Progenitor cell of endocrine pancreas (in vitro differentiated cells): ENCODE results near the gene TRABD2B. TPM values are rescaled to one million over a fixed set of nuclear protein-coding genes. Genes with fewer than 3 reads are reported as not detected.

Source experiments
- DNase-seq: peaks from one replicate; pipeline ENCODE4 v3.0.0; 2021; ENCODE audit warnings: low spot score; ENCODE audit not compliant: unreplicated experiment
- H3K27ac Mint-ChIP-seq: 2 replicates; pipeline ENCODE4 v1.8.0; 2021; ENCODE audit warnings: mild to moderate bottlenecking, moderate library complexity, mixed read lengths
- H3K27me3 Mint-ChIP-seq: 2 replicates; pipeline ENCODE4 v1.8.0; 2021; ENCODE audit warnings: mixed read lengths
- H3K36me3 Mint-ChIP-seq: 2 replicates; pipeline ENCODE4 v1.8.0; 2022; ENCODE audit warnings: mixed read lengths; ENCODE audit not compliant: insufficient read depth
- H3K4me1 Mint-ChIP-seq: 2 replicates; pipeline ENCODE4 v1.8.0; 2021; ENCODE audit warnings: low read depth, mixed read lengths
- H3K4me3 Mint-ChIP-seq: 2 replicates; pipeline ENCODE4 v1.8.0; 2021; ENCODE audit warnings: low read depth, mild to moderate bottlenecking, moderate library complexity, mixed read lengths
- H3K9me3 Mint-ChIP-seq: 2 replicates; pipeline ENCODE4 v1.8.0; 2021; ENCODE audit warnings: low read depth, mixed read lengths
- total RNA-seq: library from RNA; stranded (reverse); gene quantifications from 2 replicates; pipeline ENCODE4 v1.2.1, GENCODE V29; 2021
- TF ChIP-seq, protein P1 (sequence below): fragments of 200-600 bp; sonication (generic); IDR thresholded peaks from one replicate; pipeline ENCODE4 v1.5.0; 2021; ENCODE audit warnings: antibody characterized with exemption, mild to moderate bottlenecking; ENCODE audit not compliant: unreplicated experiment

TRABD2B gene
- total RNA-seq, 1 donor from 2014 or later, result 14.5 TPM

DNA sequence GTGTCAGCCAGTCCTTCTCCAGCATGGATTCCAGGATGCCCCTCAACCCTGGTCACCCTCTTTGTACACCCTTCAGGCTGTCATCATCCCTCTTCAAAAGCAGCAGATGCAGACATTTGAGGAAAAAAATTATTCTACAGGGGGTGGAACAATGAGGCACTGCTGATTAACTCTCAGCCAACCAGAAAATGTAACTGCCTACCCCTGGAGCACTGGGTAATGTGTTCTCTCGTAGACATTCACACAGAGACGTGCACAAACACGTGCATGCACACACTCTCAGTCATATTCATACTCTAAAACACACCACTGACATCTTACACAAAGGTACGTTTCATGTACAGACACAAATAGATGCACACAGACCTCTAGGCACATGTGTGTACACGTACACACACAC, 175.4 kb downstream of the TRABD2B start:
- no peak overlapping the region for H3K27ac Mint-ChIP-seq
- no peaks in the 10 kb centered on the region for H3K36me3 Mint-ChIP-seq
- no peaks in the 10 kb centered on the region for H3K27me3 Mint-ChIP-seq
- DNase-seq, result no peak
- TF ChIP-seq, protein P1, sequence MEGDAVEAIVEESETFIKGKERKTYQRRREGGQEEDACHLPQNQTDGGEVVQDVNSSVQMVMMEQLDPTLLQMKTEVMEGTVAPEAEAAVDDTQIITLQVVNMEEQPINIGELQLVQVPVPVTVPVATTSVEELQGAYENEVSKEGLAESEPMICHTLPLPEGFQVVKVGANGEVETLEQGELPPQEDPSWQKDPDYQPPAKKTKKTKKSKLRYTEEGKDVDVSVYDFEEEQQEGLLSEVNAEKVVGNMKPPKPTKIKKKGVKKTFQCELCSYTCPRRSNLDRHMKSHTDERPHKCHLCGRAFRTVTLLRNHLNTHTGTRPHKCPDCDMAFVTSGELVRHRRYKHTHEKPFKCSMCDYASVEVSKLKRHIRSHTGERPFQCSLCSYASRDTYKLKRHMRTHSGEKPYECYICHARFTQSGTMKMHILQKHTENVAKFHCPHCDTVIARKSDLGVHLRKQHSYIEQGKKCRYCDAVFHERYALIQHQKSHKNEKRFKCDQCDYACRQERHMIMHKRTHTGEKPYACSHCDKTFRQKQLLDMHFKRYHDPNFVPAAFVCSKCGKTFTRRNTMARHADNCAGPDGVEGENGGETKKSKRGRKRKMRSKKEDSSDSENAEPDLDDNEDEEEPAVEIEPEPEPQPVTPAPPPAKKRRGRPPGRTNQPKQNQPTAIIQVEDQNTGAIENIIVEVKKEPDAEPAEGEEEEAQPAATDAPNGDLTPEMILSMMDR, result no peak
- H3K4me1 Mint-ChIP-seq, result peaks cover 8% of the 10 kb centered on the region
- H3K4me3 Mint-ChIP-seq, result no peak overlapping the region
- no peaks in the 10 kb centered on the region for H3K9me3 Mint-ChIP-seq

DNA sequence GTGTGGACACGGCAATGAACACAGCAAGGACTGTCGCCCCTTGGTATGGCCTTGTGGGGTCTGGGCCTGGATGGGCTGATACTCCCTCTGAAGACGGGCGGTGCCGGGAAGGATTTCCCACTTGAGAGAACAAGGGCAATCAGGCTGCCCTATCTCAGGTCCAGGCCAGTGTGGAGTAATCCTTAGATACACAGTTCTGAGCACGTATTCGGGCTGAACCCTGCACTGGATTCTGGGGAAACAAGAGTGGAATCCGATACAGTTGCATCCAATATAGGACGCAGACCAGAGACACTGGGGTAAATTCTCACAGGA, 177.7 kb downstream of the TRABD2B start:
- TF ChIP-seq, protein P1, result no peak
- Mint-ChIP-seq H3K9me3 (no peaks in the 10 kb centered on the region), H3K27ac (peak overlapping the region; percentile 21), H3K4me1 (peaks cover 18% of the 10 kb centered on the region), H3K27me3 (no peaks in the 10 kb centered on the region), H3K4me3 (no peak overlapping the region), H3K36me3 (no peaks in the 10 kb centered on the region)
- DNase-seq, result no peak

DNA sequence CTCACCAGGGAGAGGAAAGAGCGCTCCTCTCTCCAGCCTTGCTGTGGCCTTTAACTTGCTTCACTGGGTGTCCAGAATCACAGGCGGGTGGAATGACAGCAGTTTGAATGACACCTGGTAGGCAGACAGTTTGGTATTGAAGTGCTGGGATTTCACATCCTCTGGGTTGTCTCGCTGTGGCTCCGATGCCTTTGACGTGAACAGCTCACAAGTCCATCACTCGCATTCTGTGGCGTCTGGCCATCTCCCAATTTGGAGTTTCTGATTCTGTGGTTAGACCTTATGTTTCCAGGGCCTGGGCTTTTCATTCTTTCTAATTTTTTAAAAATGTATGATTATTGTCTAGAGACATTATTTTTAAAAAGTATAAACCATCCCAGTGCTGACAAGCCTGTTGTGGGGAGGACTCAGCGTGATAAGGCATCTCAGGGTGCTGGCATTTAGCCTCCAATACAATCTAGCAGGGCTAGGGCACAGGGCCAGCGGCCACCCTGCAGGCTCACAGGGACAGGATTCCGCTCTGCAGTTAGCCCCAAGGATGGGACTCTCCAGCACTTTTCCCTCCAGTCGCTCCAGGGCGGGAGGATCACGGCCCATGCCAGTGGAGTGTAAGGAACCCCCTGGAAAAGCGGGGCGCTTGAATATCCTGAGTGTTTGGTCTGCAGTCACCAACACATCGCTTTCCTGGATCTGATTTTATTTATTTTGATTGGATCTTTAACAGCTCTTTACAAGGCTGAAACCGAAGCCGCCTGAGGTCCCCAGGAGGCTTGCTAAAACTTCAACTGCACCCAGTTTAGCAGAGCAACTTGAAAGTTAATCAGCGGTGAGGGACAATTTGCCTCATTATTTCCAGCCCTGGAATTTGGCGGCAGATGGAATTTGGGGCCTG, 178.3 kb downstream of the TRABD2B start:
- Mint-ChIP-seq H3K4me1 (peaks cover 20% of the 10 kb centered on the region), H3K27me3 (no peaks in the 10 kb centered on the region), H3K4me3 (no peak overlapping the region), H3K36me3 (no peaks in the 10 kb centered on the region), H3K27ac (no peak overlapping the region), H3K9me3 (no peaks in the 10 kb centered on the region)
- TF ChIP-seq, protein P1, result no peak
- no peak for DNase-seq

DNA sequence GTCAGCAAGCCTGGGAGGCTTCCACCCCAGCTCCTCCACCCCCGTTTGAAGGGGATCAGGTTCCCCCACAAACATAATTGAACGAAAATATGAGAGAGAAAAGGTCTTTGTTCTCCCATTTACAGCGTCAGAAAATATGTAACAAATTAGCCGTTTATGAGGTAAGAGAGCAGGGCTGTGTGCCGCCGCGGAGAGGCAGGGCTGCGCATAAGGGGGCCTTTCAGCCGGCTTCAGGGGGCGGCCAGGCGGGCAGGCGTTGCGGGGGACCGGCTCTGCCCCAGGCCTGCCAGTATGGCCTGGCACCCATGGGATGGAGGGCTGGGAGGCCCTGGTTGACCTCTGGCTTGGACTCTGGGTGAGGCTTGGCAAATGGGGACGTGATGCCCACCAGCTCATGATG, 179.3 kb downstream of the TRABD2B start:
- DNase-seq, result no peak
- TF ChIP-seq, protein P1, result no peak

DNA sequence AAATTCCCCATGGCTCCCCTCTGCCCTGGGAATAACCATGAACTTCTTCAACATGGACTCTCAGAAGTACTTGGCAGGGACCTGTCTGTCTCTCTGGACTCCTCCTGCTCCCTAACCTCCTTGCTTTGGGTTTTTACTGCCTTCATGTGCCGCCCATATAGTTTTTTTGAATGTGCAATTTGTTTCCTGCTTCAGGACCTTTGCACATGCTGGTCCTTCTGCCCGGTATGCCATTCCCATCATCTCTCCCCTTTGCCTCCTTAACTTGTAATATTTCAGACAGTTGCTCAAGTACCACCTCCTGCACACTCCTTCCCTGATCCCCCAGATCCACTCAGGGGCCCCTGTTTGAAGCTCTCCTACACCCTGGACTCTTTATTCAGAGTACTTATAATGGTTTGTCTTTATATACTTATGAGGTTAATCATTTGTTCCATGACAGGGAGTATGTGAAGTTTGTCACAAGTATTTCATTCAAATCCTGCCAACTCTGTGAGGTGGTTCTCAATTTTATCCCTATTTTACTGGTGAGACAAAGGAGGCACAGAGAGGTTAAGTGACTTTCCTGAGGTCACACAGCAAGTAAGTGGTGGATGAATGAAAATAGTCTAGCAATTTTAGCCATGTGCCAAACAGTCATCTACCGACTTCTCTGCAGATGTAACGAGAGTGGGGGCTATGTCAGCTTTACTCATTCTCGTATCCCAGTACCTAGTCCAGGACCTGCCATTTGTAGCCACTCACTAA, 180.7 kb downstream of the TRABD2B start:
- TF ChIP-seq, protein P1, result no peak
- no peak for DNase-seq

More for the DNA sequence above, 179.3 kb downstream of the TRABD2B start:
- no peak overlapping the region for H3K4me3 Mint-ChIP-seq
- no peak overlapping the region for H3K27ac Mint-ChIP-seq
- H3K27me3 Mint-ChIP-seq, result no peaks in the 10 kb centered on the region
- peaks cover 20% of the 10 kb centered on the region for H3K4me1 Mint-ChIP-seq
- no peaks in the 10 kb centered on the region for H3K36me3 Mint-ChIP-seq
- H3K9me3 Mint-ChIP-seq, result no peaks in the 10 kb centered on the region

More for the DNA sequence above, 180.7 kb downstream of the TRABD2B start:
- peak overlapping the region; percentile 38 for H3K27ac Mint-ChIP-seq
- peaks cover 20% of the 10 kb centered on the region for H3K4me1 Mint-ChIP-seq
- H3K4me3 Mint-ChIP-seq, result no peak overlapping the region
- no peaks in the 10 kb centered on the region for H3K9me3 Mint-ChIP-seq
- no peaks in the 10 kb centered on the region for H3K36me3 Mint-ChIP-seq
- H3K27me3 Mint-ChIP-seq, result no peaks in the 10 kb centered on the region
